HepG2 (cell line): ENCODE data around the gene GTF2E1. TPM values are rescaled to one million over a fixed set of nuclear protein-coding genes. Genes with fewer than 3 reads are reported as not detected.

Source experiments
- ATAD3A ChIP-seq: sonication (generic); formaldehyde crosslinking; IDR thresholded peaks from 2 replicates; pipeline ENCODE4 v1.4.0; 2020; ENCODE audit warnings: missing genetic modification reagents
- BORCS8-MEF2B ChIP-seq: sonication (generic); formaldehyde crosslinking; IDR thresholded peaks from 2 replicates; pipeline ENCODE4 v1.8.0; 2022; ENCODE audit warnings: mild to moderate bottlenecking, missing genetic modification reagents
- GPN1 ChIP-seq: sonication (generic); formaldehyde crosslinking; IDR thresholded peaks from 2 replicates; pipeline ENCODE4 v1.5.1; 2020; ENCODE audit warnings: missing genetic modification reagents, borderline replicate concordance
- HMG20A ChIP-seq: IDR thresholded peaks from 2 replicates; pipeline ENCODE4 v1.6.1; 2016; ENCODE audit warnings: borderline replicate concordance
- JUNB ChIP-seq: sonication (generic); formaldehyde crosslinking; IDR thresholded peaks from 2 replicates; pipeline ENCODE4 v1.8.0; 2022; ENCODE audit warnings: missing genetic modification reagents, mild to moderate bottlenecking, borderline replicate concordance
- KDM4B ChIP-seq: sonication (generic); formaldehyde crosslinking; IDR thresholded peaks from 2 replicates; pipeline ENCODE4 v1.4.0; 2020; ENCODE audit warnings: missing genetic modification reagents
- MAFF ChIP-seq: IDR thresholded peaks from 2 replicates; pipeline ENCODE4 v1.6.1; 2011; ENCODE audit warnings: low read depth, low read length, improper control_type of control experiment
- POGZ ChIP-seq: sonication (generic); formaldehyde crosslinking; IDR thresholded peaks from 2 replicates; pipeline ENCODE4 v1.4.0; 2020; ENCODE audit warnings: mild to moderate bottlenecking, missing genetic modification reagents
- POLR2A ChIP-seq, 2 experiments: IDR thresholded peaks; 2 replicates each; pipeline ENCODE4 v1.6.1; 2011; ENCODE audit warnings: low read depth in 2 of 2, low read length in 2 of 2, mild to moderate bottlenecking in 1 of 2, moderate library complexity in 1 of 2; ENCODE audit not compliant: insufficient read depth in 1 of 2
- TCF7 ChIP-seq: sonication (generic); IDR thresholded peaks from 2 replicates; pipeline ENCODE4 v1.6.1; 2016; ENCODE audit warnings: antibody characterized with exemption, low read depth
- ZNF253 ChIP-seq: sonication (generic); formaldehyde crosslinking; IDR thresholded peaks from 2 replicates; pipeline ENCODE4 v1.8.0; 2022; ENCODE audit warnings: mild to moderate bottlenecking, missing genetic modification reagents, borderline replicate concordance
- ZNF264 ChIP-seq: sonication (generic); formaldehyde crosslinking; IDR thresholded peaks from 2 replicates; pipeline ENCODE4 v1.4.0; 2020; ENCODE audit warnings: missing genetic modification reagents
- ZNF773 ChIP-seq: sonication (generic); formaldehyde crosslinking; IDR thresholded peaks from 2 replicates; pipeline ENCODE4 v1.4.0; 2020; ENCODE audit warnings: missing genetic modification reagents, borderline replicate concordance
- polyA plus RNA-seq, 8 experiments: library from polyadenylated mRNA; depleted of rRNA in 3 of 8; stranded (reverse) in 7 of 8; unstranded in 1 of 8; fragments of >200 nt; fragmentation: Illumina TruSeq in 4 of 8; extraction: Trizol in 4 of 8; gene quantifications; 2 replicates each; pipeline versions ENCODE4 v1.2.1 to v1.2.3, GENCODE V29; 2011 to 2016; ENCODE audit warnings: low read depth in 4 of 8, missing spikeins in 1 of 8, mixed read lengths in 1 of 8; ENCODE audit not compliant: insufficient read depth in 1 of 8
- total RNA-seq, 5 experiments: library from RNA; depleted of rRNA; stranded (reverse); fragments of >200 nt; fragmentation: Illumina TruSeq; extraction: Trizol; gene quantifications; 2 replicates each; pipeline ENCODE4 v1.2.3, GENCODE V29; 2016; ENCODE audit warnings: low read depth in 1 of 5
- TF ChIP-seq, protein P1 (sequence below): sonication (generic); formaldehyde crosslinking; IDR thresholded peaks from 2 replicates; pipeline ENCODE4 v1.5.0; 2020; ENCODE audit warnings: missing genetic modification reagents, mild to moderate bottlenecking, borderline replicate concordance
- TF ChIP-seq, protein P2 (sequence below): sonication (generic); formaldehyde crosslinking; IDR thresholded peaks from 2 replicates; pipeline ENCODE4 v1.5.1; 2020; ENCODE audit warnings: mild to moderate bottlenecking, missing genetic modification reagents, moderate library complexity
- TF ChIP-seq, protein P3 (sequence below): sonication (generic); formaldehyde crosslinking; conservative IDR thresholded peaks from 2 replicates; pipeline ENCODE4 v1.4.0; 2020; ENCODE audit warnings: mild to moderate bottlenecking, missing genetic modification reagents, moderate library complexity

Gene GTF2E1
- total and polyA plus RNA-seq, 2 of the 13 experiments (the other 11 are each of a cell fraction or from before 2014, with no cell fraction given), result 7.7 to 21.5 TPM

DNA sequence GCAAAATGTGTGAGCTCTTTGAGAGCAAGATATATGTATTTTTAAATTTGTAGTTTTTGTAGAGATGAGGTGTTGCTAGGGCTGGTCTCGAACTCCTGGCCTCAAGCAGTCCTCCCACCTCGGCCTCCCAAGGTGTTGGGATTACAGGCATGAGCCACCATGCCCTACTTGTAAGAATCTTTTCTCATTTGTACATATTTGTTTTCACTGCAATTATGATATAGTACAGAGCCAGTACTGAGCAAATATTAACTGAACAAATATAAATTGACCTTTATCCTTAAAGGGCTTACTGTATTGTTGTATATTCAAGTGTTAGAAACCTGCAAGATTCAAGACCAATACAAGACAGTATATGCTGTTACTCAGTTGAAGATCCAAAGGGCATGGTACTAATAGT is 53.4 kb downstream of the GTF2E1 start (continued):
- TF ChIP-seq, protein P1, sequence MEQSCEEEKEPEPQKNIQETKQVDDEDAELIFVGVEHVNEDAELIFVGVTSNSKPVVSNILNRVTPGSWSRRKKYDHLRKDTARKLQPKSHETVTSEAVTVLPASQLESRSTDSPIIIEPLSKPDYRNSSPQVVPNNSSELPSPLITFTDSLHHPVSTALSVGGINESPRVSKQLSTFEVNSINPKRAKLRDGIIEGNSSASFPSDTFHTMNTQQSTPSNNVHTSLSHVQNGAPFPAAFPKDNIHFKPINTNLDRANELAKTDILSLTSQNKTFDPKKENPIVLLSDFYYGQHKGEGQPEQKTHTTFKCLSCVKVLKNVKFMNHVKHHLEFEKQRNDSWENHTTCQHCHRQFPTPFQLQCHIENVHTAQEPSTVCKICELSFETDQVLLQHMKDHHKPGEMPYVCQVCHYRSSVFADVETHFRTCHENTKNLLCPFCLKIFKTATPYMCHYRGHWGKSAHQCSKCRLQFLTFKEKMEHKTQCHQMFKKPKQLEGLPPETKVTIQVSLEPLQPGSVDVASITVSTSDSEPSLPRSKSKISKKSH (CRISPR knock-in tag), result no peak
- no peak for TF ChIP-seq BORCS8-MEF2B (CRISPR knock-in tag)
- TF ChIP-seq, protein P2, sequence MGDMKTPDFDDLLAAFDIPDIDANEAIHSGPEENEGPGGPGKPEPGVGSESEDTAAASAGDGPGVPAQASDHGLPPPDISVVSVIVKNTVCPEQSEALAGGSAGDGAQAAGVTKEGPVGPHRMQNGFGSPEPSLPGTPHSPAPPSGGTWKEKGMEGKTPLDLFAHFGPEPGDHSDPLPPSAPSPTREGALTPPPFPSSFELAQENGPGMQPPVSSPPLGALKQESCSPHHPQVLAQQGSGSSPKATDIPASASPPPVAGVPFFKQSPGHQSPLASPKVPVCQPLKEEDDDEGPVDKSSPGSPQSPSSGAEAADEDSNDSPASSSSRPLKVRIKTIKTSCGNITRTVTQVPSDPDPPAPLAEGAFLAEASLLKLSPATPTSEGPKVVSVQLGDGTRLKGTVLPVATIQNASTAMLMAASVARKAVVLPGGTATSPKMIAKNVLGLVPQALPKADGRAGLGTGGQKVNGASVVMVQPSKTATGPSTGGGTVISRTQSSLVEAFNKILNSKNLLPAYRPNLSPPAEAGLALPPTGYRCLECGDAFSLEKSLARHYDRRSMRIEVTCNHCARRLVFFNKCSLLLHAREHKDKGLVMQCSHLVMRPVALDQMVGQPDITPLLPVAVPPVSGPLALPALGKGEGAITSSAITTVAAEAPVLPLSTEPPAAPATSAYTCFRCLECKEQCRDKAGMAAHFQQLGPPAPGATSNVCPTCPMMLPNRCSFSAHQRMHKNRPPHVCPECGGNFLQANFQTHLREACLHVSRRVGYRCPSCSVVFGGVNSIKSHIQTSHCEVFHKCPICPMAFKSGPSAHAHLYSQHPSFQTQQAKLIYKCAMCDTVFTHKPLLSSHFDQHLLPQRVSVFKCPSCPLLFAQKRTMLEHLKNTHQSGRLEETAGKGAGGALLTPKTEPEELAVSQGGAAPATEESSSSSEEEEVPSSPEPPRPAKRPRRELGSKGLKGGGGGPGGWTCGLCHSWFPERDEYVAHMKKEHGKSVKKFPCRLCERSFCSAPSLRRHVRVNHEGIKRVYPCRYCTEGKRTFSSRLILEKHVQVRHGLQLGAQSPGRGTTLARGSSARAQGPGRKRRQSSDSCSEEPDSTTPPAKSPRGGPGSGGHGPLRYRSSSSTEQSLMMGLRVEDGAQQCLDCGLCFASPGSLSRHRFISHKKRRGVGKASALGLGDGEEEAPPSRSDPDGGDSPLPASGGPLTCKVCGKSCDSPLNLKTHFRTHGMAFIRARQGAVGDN (CRISPR knock-in tag), result no peak
- TF ChIP-seq POGZ (CRISPR knock-in tag), result no peak
- TF ChIP-seq, protein P3, sequence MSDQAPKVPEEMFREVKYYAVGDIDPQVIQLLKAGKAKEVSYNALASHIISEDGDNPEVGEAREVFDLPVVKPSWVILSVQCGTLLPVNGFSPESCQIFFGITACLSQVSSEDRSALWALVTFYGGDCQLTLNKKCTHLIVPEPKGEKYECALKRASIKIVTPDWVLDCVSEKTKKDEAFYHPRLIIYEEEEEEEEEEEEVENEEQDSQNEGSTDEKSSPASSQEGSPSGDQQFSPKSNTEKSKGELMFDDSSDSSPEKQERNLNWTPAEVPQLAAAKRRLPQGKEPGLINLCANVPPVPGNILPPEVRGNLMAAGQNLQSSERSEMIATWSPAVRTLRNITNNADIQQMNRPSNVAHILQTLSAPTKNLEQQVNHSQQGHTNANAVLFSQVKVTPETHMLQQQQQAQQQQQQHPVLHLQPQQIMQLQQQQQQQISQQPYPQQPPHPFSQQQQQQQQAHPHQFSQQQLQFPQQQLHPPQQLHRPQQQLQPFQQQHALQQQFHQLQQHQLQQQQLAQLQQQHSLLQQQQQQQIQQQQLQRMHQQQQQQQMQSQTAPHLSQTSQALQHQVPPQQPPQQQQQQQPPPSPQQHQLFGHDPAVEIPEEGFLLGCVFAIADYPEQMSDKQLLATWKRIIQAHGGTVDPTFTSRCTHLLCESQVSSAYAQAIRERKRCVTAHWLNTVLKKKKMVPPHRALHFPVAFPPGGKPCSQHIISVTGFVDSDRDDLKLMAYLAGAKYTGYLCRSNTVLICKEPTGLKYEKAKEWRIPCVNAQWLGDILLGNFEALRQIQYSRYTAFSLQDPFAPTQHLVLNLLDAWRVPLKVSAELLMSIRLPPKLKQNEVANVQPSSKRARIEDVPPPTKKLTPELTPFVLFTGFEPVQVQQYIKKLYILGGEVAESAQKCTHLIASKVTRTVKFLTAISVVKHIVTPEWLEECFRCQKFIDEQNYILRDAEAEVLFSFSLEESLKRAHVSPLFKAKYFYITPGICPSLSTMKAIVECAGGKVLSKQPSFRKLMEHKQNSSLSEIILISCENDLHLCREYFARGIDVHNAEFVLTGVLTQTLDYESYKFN, result peak; percentile 40; the same call in 1 of the 2 replicates
- TF ChIP-seq GPN1 (CRISPR knock-in tag), result no peak
- no peak for TF ChIP-seq MAFF
- no peak for TF ChIP-seq JUNB
- no peak for TF ChIP-seq ZNF264 (CRISPR knock-in tag)
- TF ChIP-seq ZNF773 (CRISPR knock-in tag), result no peak
- TF ChIP-seq TCF7, result 0 out of 2 replicates have a peak, but pooled peaks have one; percentile 20
- no peak for TF ChIP-seq ZNF253 (CRISPR knock-in tag)
- TF ChIP-seq KDM4B (CRISPR knock-in tag), result no peak
- no peak for TF ChIP-seq POLR2A (IDR thresholded peaks at IDR 0.05; ENCODE audit: insufficient read depth in 1 of 2, low read depth in 2 of 2, low read length in 2 of 2)
- TF ChIP-seq ATAD3A (CRISPR knock-in tag), result no peak
- peak; percentile 55; the same call in 1 of the 2 replicates for TF ChIP-seq HMG20A (CRISPR knock-in tag)
